Upper lobe of right lung (tissue), 1 donor: Measurements from ENCODE around the gene SFTPD. TPM values are rescaled to one million over a fixed set of nuclear protein-coding genes. Genes with fewer than 3 reads are reported as not detected.

ENCODE experiments used
- ATAC-seq: fragments of 200-7000 bp; cut with Tn5 transposase; one replicate; pipeline ENCODE4 v1.9.1; 2020; ENCODE audit warnings: mild to moderate bottlenecking, moderate library complexity
- DNase-seq: peaks from one replicate; pipeline ENCODE4 v3.0.0-alpha.2; 2020
- H3K27ac ChIP-seq: fragments of 200-600 bp; one replicate; pipeline ENCODE4 v1.8.0; 2022
- H3K27me3 ChIP-seq: fragments of 200-600 bp; one replicate; pipeline ENCODE4 v1.8.0; 2022; ENCODE audit warnings: mild to moderate bottlenecking
- H3K36me3 ChIP-seq: fragments of 200-600 bp; one replicate; pipeline ENCODE4 v1.8.0; 2022
- H3K4me1 ChIP-seq: fragments of 200-600 bp; one replicate; pipeline ENCODE4 v1.8.0; 2022
- H3K4me3 ChIP-seq: fragments of 200-600 bp; one replicate; pipeline ENCODE4 v1.8.0; 2022; ENCODE audit warnings: mild to moderate bottlenecking
- H3K9me3 ChIP-seq: fragments of 200-600 bp; one replicate; pipeline ENCODE4 v1.8.0; 2022
- intact Hi-C: fragments of 100-400 bp; cut with DNase I; formaldehyde crosslinking; loops from one replicate; pipeline ENCODE4 v1.11.0; 2022
- total RNA-seq: library from RNA; stranded (reverse); fragmentation: NEBNext Ultra II Directional; extraction: Animal tissue kit (Norgen Biotek cat#: 25700); gene quantifications from one replicate; pipeline ENCODE4 v1.2.1, GENCODE V29; 2021
- TF ChIP-seq, protein P1 (sequence below): fragments of 200-600 bp; IDR thresholded peaks from one replicate; pipeline ENCODE4 v1.8.0; 2022; ENCODE audit warnings: antibody characterized with exemption
- donor health status: DM: no; HTN: yes; CAD: no; lungs with severe emphysema.

Gene SFTPD
- total RNA-seq, 1 donor from 2014 or later, result 780 TPM

DNA sequence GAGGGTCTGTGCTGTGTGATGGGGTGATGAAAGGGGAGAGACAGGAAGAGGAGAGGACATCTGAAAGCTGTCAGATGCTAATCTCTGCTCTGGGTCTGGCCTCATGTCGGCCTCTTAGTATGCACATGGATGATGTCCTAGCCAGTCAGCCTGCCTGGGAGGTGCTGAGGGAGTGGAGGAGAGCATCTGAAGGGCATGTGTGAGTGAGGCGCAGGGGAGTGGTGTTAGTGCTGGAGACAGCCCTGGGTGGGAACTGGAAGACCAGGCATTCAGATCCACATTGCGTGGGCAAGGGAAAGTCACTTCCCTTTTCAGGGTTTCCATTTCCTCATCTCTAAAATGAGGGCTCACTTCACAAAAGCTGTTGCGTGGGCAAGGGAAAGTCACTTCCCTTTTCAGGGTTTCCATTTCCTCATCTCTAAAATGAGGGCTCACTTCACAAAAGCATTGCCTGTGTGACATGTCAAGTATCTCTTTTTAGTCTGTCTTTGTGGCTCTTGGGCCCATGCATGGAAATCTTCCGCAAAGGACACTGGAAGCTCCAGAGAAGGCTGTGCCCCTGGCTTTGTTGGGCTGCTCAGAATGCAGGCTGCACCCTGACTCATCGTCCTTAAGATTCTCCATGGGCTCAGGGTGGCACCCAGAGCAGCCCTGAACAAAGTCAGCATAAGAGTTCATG lies 10.0 kb downstream of the SFTPD start:
- H3K36me3 ChIP-seq, result no peaks in the 10 kb centered on the region
- DNase-seq (no peak), ATAC-seq (peak; percentile 90)
- H3K27me3 ChIP-seq, result no peaks in the 10 kb centered on the region
- H3K9me3 ChIP-seq, result no peaks in the 10 kb centered on the region
- peak overlapping the region; percentile 14 for H3K27ac ChIP-seq
- TF ChIP-seq, protein P1, sequence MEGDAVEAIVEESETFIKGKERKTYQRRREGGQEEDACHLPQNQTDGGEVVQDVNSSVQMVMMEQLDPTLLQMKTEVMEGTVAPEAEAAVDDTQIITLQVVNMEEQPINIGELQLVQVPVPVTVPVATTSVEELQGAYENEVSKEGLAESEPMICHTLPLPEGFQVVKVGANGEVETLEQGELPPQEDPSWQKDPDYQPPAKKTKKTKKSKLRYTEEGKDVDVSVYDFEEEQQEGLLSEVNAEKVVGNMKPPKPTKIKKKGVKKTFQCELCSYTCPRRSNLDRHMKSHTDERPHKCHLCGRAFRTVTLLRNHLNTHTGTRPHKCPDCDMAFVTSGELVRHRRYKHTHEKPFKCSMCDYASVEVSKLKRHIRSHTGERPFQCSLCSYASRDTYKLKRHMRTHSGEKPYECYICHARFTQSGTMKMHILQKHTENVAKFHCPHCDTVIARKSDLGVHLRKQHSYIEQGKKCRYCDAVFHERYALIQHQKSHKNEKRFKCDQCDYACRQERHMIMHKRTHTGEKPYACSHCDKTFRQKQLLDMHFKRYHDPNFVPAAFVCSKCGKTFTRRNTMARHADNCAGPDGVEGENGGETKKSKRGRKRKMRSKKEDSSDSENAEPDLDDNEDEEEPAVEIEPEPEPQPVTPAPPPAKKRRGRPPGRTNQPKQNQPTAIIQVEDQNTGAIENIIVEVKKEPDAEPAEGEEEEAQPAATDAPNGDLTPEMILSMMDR, result no peak
- H3K4me3 ChIP-seq, result no peak overlapping the region
- intact Hi-C loops, result no loop called here
- H3K4me1 ChIP-seq, result no peaks in the 10 kb centered on the region

DNA sequence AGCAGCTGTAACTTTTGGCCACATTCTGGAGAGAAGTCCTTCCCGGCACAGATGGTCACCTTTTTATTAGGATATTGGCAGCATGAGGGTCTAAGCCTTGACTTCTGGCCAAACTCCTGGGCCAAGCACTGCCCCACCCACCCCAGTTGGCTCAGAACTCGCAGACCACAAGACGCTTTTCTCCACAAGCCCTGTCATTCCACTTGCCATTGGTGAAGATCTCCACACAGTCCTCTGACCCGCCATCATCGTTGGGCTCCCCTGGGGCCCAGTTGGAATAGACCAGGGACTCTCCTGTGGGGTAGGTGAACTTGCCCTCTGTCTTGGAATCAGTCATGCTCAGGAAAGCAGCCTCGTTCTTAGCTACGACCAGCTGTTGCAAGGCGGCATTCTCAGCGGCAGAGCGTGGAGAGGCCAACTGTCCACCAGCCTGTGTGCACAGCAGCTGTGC lies 11.2 kb downstream of the SFTPD start:
- DNase-seq (no peak), ATAC-seq (no peak)
- no peak overlapping the region for H3K4me3 ChIP-seq
- H3K4me1 ChIP-seq, result no peaks in the 10 kb centered on the region
- TF ChIP-seq, protein P1, result no peak
- intact Hi-C loops, result no loop called here
- no peaks in the 10 kb centered on the region for H3K36me3 ChIP-seq
- no peaks in the 10 kb centered on the region for H3K9me3 ChIP-seq
- H3K27ac ChIP-seq, result no peak overlapping the region
- H3K27me3 ChIP-seq, result no peaks in the 10 kb centered on the region

DNA sequence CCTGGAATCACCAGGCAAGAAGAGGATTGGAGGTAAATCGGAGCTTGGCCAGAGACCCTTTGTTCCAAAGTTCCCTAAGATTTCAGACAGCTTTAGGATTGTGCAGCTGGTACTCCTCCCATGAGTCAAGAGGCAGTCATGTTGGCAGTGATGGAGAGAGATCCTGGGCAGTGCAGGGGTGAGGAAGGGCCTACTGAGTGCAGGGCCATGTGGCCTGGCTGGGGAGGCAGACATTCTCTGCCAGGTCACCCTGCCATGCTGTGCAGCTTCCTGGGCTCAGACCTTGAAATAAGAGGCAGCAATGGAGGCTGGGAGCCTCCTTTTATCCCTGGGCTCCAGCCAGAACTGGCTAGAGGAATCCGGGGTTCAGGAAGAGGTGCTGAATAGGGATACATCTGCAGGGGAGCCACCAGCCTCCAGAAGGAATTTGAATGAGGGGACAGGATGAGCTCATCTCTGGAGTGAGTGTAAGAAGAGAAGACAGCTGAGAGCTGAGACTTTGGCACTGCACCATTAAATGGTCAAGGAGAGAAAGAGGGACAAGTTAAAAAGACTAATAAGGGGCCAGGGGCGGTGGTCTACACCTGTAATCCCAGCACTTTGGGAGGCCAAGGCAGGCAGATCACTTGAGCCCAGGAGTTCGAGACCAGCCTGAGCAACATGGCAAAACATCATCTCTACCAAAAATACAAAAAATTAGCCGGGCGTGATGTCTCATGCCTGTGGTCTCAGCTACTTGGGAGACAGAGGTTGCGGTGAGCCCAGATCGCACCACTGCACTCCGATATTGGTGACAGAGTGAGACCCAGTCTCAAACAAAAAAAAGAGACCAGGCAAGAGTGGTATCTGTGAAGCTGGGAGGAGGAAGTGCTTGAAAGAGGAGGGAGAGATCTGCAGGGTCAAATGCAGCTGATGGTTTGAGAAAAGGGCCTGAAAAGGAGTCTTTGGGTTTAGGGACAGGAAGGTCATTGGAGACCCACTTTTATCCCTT lies 12.0 kb downstream of the SFTPD start:
- H3K36me3 ChIP-seq, result no peaks in the 10 kb centered on the region
- TF ChIP-seq, protein P1, result no peak
- H3K27me3 ChIP-seq, result no peaks in the 10 kb centered on the region
- no peak for DNase-seq
- H3K4me3 ChIP-seq, result no peak overlapping the region
- intact Hi-C loops, result no loop called here
- no peak for ATAC-seq
- H3K27ac ChIP-seq, result no peak overlapping the region
- H3K4me1 ChIP-seq, result no peaks in the 10 kb centered on the region
- H3K9me3 ChIP-seq, result no peaks in the 10 kb centered on the region

DNA sequence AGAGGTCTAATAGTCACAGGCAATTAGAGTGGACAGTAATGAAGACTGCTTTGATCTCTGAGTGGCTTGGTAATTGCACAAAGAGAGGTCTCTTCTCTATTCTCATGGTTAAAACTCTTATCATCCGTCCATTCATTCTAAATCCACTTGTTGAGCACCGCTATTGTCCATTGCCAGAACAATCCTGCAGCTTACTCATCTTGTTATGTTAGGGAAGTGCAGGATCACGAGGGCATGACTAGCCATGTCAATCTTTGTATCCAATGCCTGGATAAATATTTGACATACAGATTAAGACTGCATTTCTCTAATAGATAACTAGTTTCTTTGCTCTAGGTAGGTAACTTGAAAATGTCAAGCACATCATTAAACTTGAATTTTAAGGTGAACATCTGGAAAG lies 14.9 kb downstream of the SFTPD start:
- TF ChIP-seq, protein P1, result no peak
- no peaks in the 10 kb centered on the region for H3K27me3 ChIP-seq
- H3K9me3 ChIP-seq, result no peaks in the 10 kb centered on the region
- ATAC-seq (no peak), DNase-seq (no peak)
- no peaks in the 10 kb centered on the region for H3K4me1 ChIP-seq
- no peaks in the 10 kb centered on the region for H3K36me3 ChIP-seq
- intact Hi-C loops, result no loop called here
- H3K27ac ChIP-seq, result peak overlapping the region; percentile 6
- H3K4me3 ChIP-seq, result no peak overlapping the region

DNA sequence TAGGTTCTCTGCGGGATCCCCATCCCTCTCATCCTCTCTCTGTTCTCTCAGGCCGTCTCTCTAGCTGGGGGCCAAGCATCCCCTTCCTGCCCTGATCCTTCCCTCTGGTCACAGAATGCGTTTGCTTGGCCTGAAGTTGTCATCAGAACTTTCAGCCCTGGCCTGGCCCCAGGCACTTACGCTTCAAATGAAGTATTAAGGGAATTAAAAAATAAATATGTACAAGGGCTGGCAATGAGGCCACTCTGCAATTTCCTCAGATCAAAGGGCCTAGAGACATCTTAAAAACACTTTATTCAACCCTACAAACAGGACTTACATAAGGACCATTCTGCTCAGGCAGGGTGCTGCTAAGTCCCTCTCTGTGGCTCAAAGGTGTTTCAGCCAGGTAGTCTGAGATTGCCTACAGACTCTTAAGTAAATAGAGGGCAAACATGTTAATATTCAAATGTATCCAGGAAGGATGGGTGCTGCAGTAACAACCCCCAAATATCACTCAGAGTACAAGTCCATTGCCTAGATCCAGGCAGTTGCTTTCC lies 16.0 kb downstream of the SFTPD start:
- Histone ChIP-seq H3K27ac (peak overlapping the region; percentile 47), H3K9me3 (no peaks in the 10 kb centered on the region), H3K4me3 (no peak overlapping the region), H3K4me1 (no peaks in the 10 kb centered on the region), H3K36me3 (no peaks in the 10 kb centered on the region), H3K27me3 (no peaks in the 10 kb centered on the region)
- DNase-seq (peak; percentile 82), ATAC-seq (peak; percentile 80)
- intact Hi-C loops, result no loop called here
- TF ChIP-seq, protein P1, result no peak
